PC-3 (cell line): Measurements from ENCODE around the gene ADGRF5.

ENCODE experiments used
- EZH2 ChIP-seq: fragments of 300-600 bp; sonication (generic); IDR thresholded peaks from one replicate; pipeline ENCODE4 v1.6.1; 2017; ENCODE audit warnings: antibody characterized with exemption, mild to moderate bottlenecking, low read length; ENCODE audit not compliant: unreplicated experiment
- TF ChIP-seq, protein P1 (sequence below): fragments of 300-600 bp; sonication (generic); conservative IDR thresholded peaks from 2 replicates; pipeline ENCODE4 v1.5.1; 2017; ENCODE audit warnings: antibody characterized with exemption, low read depth, mild to moderate bottlenecking, low read length

GRCh38 chr6:46947497-46947896, 25.8 kb upstream of the ADGRF5 start:
- TF ChIP-seq EZH2: no peak
- TF ChIP-seq, protein P1, sequence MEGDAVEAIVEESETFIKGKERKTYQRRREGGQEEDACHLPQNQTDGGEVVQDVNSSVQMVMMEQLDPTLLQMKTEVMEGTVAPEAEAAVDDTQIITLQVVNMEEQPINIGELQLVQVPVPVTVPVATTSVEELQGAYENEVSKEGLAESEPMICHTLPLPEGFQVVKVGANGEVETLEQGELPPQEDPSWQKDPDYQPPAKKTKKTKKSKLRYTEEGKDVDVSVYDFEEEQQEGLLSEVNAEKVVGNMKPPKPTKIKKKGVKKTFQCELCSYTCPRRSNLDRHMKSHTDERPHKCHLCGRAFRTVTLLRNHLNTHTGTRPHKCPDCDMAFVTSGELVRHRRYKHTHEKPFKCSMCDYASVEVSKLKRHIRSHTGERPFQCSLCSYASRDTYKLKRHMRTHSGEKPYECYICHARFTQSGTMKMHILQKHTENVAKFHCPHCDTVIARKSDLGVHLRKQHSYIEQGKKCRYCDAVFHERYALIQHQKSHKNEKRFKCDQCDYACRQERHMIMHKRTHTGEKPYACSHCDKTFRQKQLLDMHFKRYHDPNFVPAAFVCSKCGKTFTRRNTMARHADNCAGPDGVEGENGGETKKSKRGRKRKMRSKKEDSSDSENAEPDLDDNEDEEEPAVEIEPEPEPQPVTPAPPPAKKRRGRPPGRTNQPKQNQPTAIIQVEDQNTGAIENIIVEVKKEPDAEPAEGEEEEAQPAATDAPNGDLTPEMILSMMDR: no peak
